ENCODE results near the gene PEAK1.

The PEAK1 gene

DNA sequence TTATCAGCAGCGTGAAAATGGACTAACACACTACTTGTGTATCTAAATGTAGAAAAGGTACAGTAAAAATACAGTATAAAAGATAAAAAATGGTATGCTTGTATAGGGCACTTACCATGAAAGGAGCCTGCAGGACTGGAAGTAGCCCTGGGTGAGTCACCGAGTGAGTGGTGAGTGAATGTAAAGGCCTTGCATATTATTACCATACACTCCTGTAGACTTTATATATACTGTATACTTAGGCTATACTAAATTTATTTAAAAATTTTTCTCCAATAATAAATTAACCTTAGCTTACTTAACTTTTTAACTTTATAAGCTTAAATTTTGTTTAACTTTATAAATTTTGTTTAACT, 281.8 kb downstream of the PEAK1 start:
- H3K9ac ChIP-seq (ENCODE audit: low read length) = no peak overlapping the region
- no peak overlapping the region for H4K91ac ChIP-seq (ENCODE audit: low read length)
- no peak overlapping the region for H4K8ac ChIP-seq (ENCODE audit: low read length)
- H3K36me3 ChIP-seq (ENCODE audit: control insufficient read depth in 1 of 2, insufficient read depth in 2 of 2, low read depth in 1 of 2, low read length in 2 of 2) = peaks cover 4 to 48% of the 10 kb centered on the region in 2 experiments
- H3K27me3 ChIP-seq (ENCODE audit: control insufficient read depth in 1 of 2, insufficient read depth in 1 of 2, low read length in 2 of 2) = no peaks in the 10 kb centered on the region
- peaks cover 8% of the 10 kb centered on the region for H3K79me1 ChIP-seq (replicated peaks; ENCODE audit: low read length, poor library complexity, severe bottlenecking)
- H3K27ac ChIP-seq (ENCODE audit: low read length, poor library complexity, severe bottlenecking) = no peak overlapping the region
- WGBS = no CpG with 5 or more reads among the region's 2 CpGs
- no peak overlapping the region for H2BK120ac ChIP-seq (ENCODE audit: low read depth, low read length)
- no peak overlapping the region for H2AFZ ChIP-seq (ENCODE audit: low read depth, low read length)
- no peak overlapping the region for H3K4me2 ChIP-seq (ENCODE audit: low read length, poor library complexity, severe bottlenecking)
- H3K4ac ChIP-seq (ENCODE audit: low read depth in 1 of 2, low read length in 2 of 2) = no peak overlapping the region
- H3K4me1 ChIP-seq (ENCODE audit: control insufficient read depth, insufficient read depth, low read depth, low read length) = no peaks in the 10 kb centered on the region
- H3K23ac ChIP-seq (ENCODE audit: low read length in 2 of 2) = no peak overlapping the region
- H3K4me3 ChIP-seq (ENCODE audit: insufficient read depth in 1 of 2, low read depth in 1 of 2, low read length in 2 of 2) = no peak overlapping the region
- H2AK5ac ChIP-seq (ENCODE audit: low read length, severe bottlenecking) = no peak overlapping the region
- H2BK12ac ChIP-seq (ENCODE audit: low read length in 2 of 2) = no peak overlapping the region
- H3K14ac ChIP-seq (ENCODE audit: low read length in 2 of 2) = no peak overlapping the region
- no peak overlapping the region for H2BK15ac ChIP-seq (ENCODE audit: low read depth, poor library complexity, severe bottlenecking)
- H3K18ac ChIP-seq (ENCODE audit: low read depth in 1 of 2, low read length in 2 of 2) = no peak overlapping the region
- peaks cover 37% of the 10 kb centered on the region for H3K9me3 ChIP-seq (ENCODE audit: control insufficient read depth, low read length)
- no peak overlapping the region for H2BK5ac ChIP-seq (ENCODE audit: low read depth, low read length, poor library complexity, severe bottlenecking)
- DNase-seq = no peak

- 98% methylated on average over 4 of the region's 4 CpGs for WGBS
- Histone ChIP-seq H2BK12ac (ENCODE audit: low read length in 2 of 2) (no peak overlapping the region), H3K14ac (ENCODE audit: low read length in 2 of 2) (no peak overlapping the region), H4K91ac (ENCODE audit: low read length) (no peak overlapping the region), H3K9ac (ENCODE audit: low read length) (no peak overlapping the region), H2BK120ac (ENCODE audit: low read depth, low read length) (no peak overlapping the region), H3K79me1 (replicated peaks; ENCODE audit: low read length, poor library complexity, severe bottlenecking) (peaks cover 9% of the 10 kb centered on the region), H2AFZ (ENCODE audit: low read depth, low read length) (no peak overlapping the region), H3K36me3 (ENCODE audit: control insufficient read depth in 1 of 2, insufficient read depth in 2 of 2, low read depth in 1 of 2, low read length in 2 of 2) (peaks cover 12 to 57% of the 10 kb centered on the region in 2 experiments), H3K4me3 (ENCODE audit: insufficient read depth in 1 of 2, low read depth in 1 of 2, low read length in 2 of 2) (no peak overlapping the region), H3K27ac (ENCODE audit: low read length, poor library complexity, severe bottlenecking) (no peak overlapping the region), H3K23ac (ENCODE audit: low read length in 2 of 2) (no peak overlapping the region), H3K18ac (ENCODE audit: low read depth in 1 of 2, low read length in 2 of 2) (no peak overlapping the region), H2BK5ac (ENCODE audit: low read depth, low read length, poor library complexity, severe bottlenecking) (no peak overlapping the region), H4K8ac (ENCODE audit: low read length) (no peak overlapping the region), H2AK5ac (ENCODE audit: low read length, severe bottlenecking) (no peak overlapping the region), H3K27me3 (ENCODE audit: control insufficient read depth in 1 of 2, insufficient read depth in 1 of 2, low read length in 2 of 2) (no peaks in the 10 kb centered on the region), H3K4me1 (ENCODE audit: control insufficient read depth, insufficient read depth, low read depth, low read length) (no peaks in the 10 kb centered on the region), H3K9me3 (ENCODE audit: control insufficient read depth, low read length) (peaks cover 13% of the 10 kb centered on the region), H3K4me2 (ENCODE audit: low read length, poor library complexity, severe bottlenecking) (no peak overlapping the region), H2BK15ac (ENCODE audit: low read depth, poor library complexity, severe bottlenecking) (no peak overlapping the region), H3K4ac (ENCODE audit: low read depth in 1 of 2, low read length in 2 of 2) (no peak overlapping the region)
- no peak for DNase-seq
These were observed 284.7 kb downstream of the PEAK1 start for GRCh38 chr15:77135181-77135580.

DNA sequence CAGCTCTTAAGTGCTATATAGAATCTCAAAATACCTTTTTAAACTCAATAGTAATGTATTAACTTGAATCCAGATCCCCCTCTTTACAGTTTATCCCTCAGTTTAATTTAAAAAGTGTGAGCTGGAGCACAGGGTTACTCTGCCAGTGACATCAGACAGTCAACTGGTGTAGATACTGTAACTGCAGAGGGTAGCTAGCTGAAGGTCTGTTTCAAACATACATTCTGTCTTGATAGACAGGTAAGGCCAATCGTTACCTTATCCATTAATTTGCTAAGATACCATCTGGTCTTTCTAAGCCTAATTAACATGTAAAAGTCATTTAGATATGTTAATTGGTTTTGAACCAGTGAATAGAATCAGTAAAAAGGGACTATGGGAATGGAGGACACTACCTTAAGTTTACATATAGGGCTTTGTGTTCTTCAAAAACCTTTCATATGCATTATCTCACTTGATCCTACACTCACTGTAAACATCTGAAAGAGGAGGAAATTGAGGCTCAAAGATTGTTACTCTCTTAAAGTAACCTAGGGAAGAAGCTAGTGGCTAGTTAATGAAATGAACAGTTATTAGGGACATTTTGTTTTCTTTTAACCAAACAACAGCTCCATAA, 289.5 kb downstream of the PEAK1 start:
- H4K91ac ChIP-seq (ENCODE audit: low read length) = no peak overlapping the region
- no peak overlapping the region for H3K4ac ChIP-seq (ENCODE audit: low read depth in 1 of 2, low read length in 2 of 2)
- H2BK15ac ChIP-seq (ENCODE audit: low read depth, poor library complexity, severe bottlenecking) = no peak overlapping the region
- no peak overlapping the region for H3K14ac ChIP-seq (ENCODE audit: low read length in 2 of 2)
- peaks cover 12 to 73% of the 10 kb centered on the region in 2 experiments for H3K36me3 ChIP-seq (ENCODE audit: control insufficient read depth in 1 of 2, insufficient read depth in 2 of 2, low read depth in 1 of 2, low read length in 2 of 2)
- no CpG with 5 or more reads among the region's 1 CpG for WGBS
- H3K27ac ChIP-seq (ENCODE audit: low read length, poor library complexity, severe bottlenecking) = no peak overlapping the region
- no peak overlapping the region for H3K9ac ChIP-seq (ENCODE audit: low read length)
- no peak overlapping the region for H2AFZ ChIP-seq (ENCODE audit: low read depth, low read length)
- no peak overlapping the region for H3K4me2 ChIP-seq (ENCODE audit: low read length, poor library complexity, severe bottlenecking)
- no peak overlapping the region for H2BK12ac ChIP-seq (ENCODE audit: low read length in 2 of 2)
- H4K8ac ChIP-seq (ENCODE audit: low read length) = no peak overlapping the region
- H3K9me3 ChIP-seq (ENCODE audit: control insufficient read depth, low read length) = no peaks in the 10 kb centered on the region
- DNase-seq = no peak
- no peak overlapping the region for H3K18ac ChIP-seq (ENCODE audit: low read depth in 1 of 2, low read length in 2 of 2)
- H3K4me1 ChIP-seq (ENCODE audit: control insufficient read depth, insufficient read depth, low read depth, low read length) = no peaks in the 10 kb centered on the region
- no peaks in the 10 kb centered on the region for H3K27me3 ChIP-seq (ENCODE audit: control insufficient read depth in 1 of 2, insufficient read depth in 1 of 2, low read length in 2 of 2)
- no peak overlapping the region for H3K4me3 ChIP-seq (ENCODE audit: insufficient read depth in 1 of 2, low read depth in 1 of 2, low read length in 2 of 2)
- H2BK5ac ChIP-seq (ENCODE audit: low read depth, low read length, poor library complexity, severe bottlenecking) = no peak overlapping the region
- peaks cover 5% of the 10 kb centered on the region for H3K79me1 ChIP-seq (replicated peaks; ENCODE audit: low read length, poor library complexity, severe bottlenecking)
- H2BK120ac ChIP-seq (ENCODE audit: low read depth, low read length) = no peak overlapping the region
- no peak overlapping the region for H3K23ac ChIP-seq (ENCODE audit: low read length in 2 of 2)
- no peak overlapping the region for H2AK5ac ChIP-seq (ENCODE audit: low read length, severe bottlenecking)

GRCh38 chr15:77127626-77128025, 292.3 kb downstream of the PEAK1 start:
- 95% methylated on average over 7 of the region's 7 CpGs for WGBS
- Histone ChIP-seq H2AFZ (ENCODE audit: low read depth, low read length) (no peak overlapping the region), H3K9me3 (ENCODE audit: control insufficient read depth, low read length) (no peaks in the 10 kb centered on the region), H3K4me1 (ENCODE audit: control insufficient read depth, insufficient read depth, low read depth, low read length) (no peaks in the 10 kb centered on the region), H2BK12ac (ENCODE audit: low read length in 2 of 2) (no peak overlapping the region), H3K79me1 (replicated peaks; ENCODE audit: low read length, poor library complexity, severe bottlenecking) (peaks cover 9% of the 10 kb centered on the region), H4K8ac (ENCODE audit: low read length) (no peak overlapping the region), H2BK120ac (ENCODE audit: low read depth, low read length) (no peak overlapping the region), H2BK15ac (ENCODE audit: low read depth, poor library complexity, severe bottlenecking) (no peak overlapping the region), H2BK5ac (ENCODE audit: low read depth, low read length, poor library complexity, severe bottlenecking) (no peak overlapping the region), H2AK5ac (ENCODE audit: low read length, severe bottlenecking) (no peak overlapping the region), H3K14ac (ENCODE audit: low read length in 2 of 2) (no peak overlapping the region), H3K4ac (ENCODE audit: low read depth in 1 of 2, low read length in 2 of 2) (no peak overlapping the region), H4K91ac (ENCODE audit: low read length) (no peak overlapping the region), H3K4me2 (ENCODE audit: low read length, poor library complexity, severe bottlenecking) (no peak overlapping the region), H3K9ac (ENCODE audit: low read length) (no peak overlapping the region), H3K23ac (ENCODE audit: low read length in 2 of 2) (no peak overlapping the region), H3K4me3 (ENCODE audit: insufficient read depth in 1 of 2, low read depth in 1 of 2, low read length in 2 of 2) (no peak overlapping the region), H3K36me3 (ENCODE audit: control insufficient read depth in 1 of 2, insufficient read depth in 2 of 2, low read depth in 1 of 2, low read length in 2 of 2) (peaks cover 4 to 60% of the 10 kb centered on the region in 2 experiments), H3K18ac (ENCODE audit: low read depth in 1 of 2, low read length in 2 of 2) (no peak overlapping the region), H3K27me3 (ENCODE audit: control insufficient read depth in 1 of 2, insufficient read depth in 1 of 2, low read length in 2 of 2) (no peaks in the 10 kb centered on the region), H3K27ac (ENCODE audit: low read length, poor library complexity, severe bottlenecking) (no peak overlapping the region)
- no peak for DNase-seq

Measured in mesenchymal stem cell (in vitro differentiated cells and primary cell).